ENCODE results near the gene RECQL5. TPM values are rescaled to one million over a fixed set of nuclear protein-coding genes. Genes with fewer than 3 reads are reported as not detected.
A peak's percentile ranks its signal among the peaks of the same experiment; 100 is the strongest.

RECQL5 gene
- total RNA-seq, 1 experiment from 2014 or later: 46.1 TPM

DNA sequence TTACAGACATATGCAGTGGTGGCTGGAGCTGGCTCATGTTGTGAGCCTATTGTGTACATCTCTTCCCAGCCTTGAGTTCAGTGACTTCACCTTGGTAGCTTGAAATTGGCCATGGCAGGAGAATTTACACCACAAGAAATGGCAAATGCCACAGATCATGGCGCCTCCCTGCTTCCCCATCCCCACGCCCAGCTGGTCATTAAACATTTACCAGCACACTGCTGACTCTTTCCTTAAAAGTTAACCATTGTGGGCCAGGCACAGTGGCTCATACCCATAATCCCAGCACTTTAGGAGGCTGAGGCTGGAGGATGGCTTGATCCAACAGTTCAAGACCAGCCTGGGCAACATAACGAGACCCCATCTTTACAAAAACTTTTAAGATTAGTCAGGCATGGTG is 31.7 kb upstream of the RECQL5 start:
- no peaks in the 10 kb centered on the region for H3K27me3 ChIP-seq (ENCODE audit: control insufficient read depth, insufficient read depth, low read length)
- BruUV-seq (replicated peaks): no TSS peak
- DNase-seq (ENCODE audit: low read depth, low spot score): no peak
- intact Hi-C loops (cut with micrococcal nuclease; ENCODE audit: unreplicated experiment): no loop called here
- peaks cover 73% of the 10 kb centered on the region for H3K4me1 ChIP-seq (ENCODE audit: control insufficient read depth, insufficient read depth, low read length)
- H3K36me3 ChIP-seq (ENCODE audit: control insufficient read depth, insufficient read depth, low read length): peaks cover 18% of the 10 kb centered on the region
- H3K4me3 ChIP-seq (ENCODE audit: low read depth in 2 of 2, low read length in 2 of 2): no peak overlapping the region
- in situ Hi-C loops (cut with HindIII; ENCODE audit: low pct_unique_long_range_greater_than_20kb, low sequenced_read_pairs): no loop called here
- ChIA-PET CTCF (no interaction called here), POLR2A (interaction anchor here (0.8 kb wide), 1 partner anchor 23 kb away, joined by 4 read pairs; the partner anchor contains the start of gene ITGB4)
- H3K9me3 ChIP-seq (ENCODE audit: control insufficient read depth, insufficient read depth, low read depth, low read length): no peaks in the 10 kb centered on the region
- no peak for ATAC-seq
- TF ChIP-seq POLR2AphosphoS5 (IDR thresholded peaks at IDR 0.05; ENCODE audit: low read depth, low read length): no peak
- TF ChIP-seq, protein P1, sequence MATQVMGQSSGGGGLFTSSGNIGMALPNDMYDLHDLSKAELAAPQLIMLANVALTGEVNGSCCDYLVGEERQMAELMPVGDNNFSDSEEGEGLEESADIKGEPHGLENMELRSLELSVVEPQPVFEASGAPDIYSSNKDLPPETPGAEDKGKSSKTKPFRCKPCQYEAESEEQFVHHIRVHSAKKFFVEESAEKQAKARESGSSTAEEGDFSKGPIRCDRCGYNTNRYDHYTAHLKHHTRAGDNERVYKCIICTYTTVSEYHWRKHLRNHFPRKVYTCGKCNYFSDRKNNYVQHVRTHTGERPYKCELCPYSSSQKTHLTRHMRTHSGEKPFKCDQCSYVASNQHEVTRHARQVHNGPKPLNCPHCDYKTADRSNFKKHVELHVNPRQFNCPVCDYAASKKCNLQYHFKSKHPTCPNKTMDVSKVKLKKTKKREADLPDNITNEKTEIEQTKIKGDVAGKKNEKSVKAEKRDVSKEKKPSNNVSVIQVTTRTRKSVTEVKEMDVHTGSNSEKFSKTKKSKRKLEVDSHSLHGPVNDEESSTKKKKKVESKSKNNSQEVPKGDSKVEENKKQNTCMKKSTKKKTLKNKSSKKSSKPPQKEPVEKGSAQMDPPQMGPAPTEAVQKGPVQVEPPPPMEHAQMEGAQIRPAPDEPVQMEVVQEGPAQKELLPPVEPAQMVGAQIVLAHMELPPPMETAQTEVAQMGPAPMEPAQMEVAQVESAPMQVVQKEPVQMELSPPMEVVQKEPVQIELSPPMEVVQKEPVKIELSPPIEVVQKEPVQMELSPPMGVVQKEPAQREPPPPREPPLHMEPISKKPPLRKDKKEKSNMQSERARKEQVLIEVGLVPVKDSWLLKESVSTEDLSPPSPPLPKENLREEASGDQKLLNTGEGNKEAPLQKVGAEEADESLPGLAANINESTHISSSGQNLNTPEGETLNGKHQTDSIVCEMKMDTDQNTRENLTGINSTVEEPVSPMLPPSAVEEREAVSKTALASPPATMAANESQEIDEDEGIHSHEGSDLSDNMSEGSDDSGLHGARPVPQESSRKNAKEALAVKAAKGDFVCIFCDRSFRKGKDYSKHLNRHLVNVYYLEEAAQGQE (IDR thresholded peaks at IDR 0.05; ENCODE audit: insufficient read depth in 1 of 2, low read depth in 2 of 2, low read length in 1 of 2): no peak
- TF ChIP-seq, protein P2, sequence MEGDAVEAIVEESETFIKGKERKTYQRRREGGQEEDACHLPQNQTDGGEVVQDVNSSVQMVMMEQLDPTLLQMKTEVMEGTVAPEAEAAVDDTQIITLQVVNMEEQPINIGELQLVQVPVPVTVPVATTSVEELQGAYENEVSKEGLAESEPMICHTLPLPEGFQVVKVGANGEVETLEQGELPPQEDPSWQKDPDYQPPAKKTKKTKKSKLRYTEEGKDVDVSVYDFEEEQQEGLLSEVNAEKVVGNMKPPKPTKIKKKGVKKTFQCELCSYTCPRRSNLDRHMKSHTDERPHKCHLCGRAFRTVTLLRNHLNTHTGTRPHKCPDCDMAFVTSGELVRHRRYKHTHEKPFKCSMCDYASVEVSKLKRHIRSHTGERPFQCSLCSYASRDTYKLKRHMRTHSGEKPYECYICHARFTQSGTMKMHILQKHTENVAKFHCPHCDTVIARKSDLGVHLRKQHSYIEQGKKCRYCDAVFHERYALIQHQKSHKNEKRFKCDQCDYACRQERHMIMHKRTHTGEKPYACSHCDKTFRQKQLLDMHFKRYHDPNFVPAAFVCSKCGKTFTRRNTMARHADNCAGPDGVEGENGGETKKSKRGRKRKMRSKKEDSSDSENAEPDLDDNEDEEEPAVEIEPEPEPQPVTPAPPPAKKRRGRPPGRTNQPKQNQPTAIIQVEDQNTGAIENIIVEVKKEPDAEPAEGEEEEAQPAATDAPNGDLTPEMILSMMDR (IDR thresholded peaks at IDR 0.05): no peak
- no peak for TF ChIP-seq SIN3A (IDR thresholded peaks at IDR 0.05; ENCODE audit: borderline replicate concordance, insufficient read depth, low read depth, low read length)
- TF ChIP-seq TCF7L2 (IDR thresholded peaks at IDR 0.05; ENCODE audit: low read depth, low read length): no peak
- H3K27ac ChIP-seq (ENCODE audit: low read length): peak overlapping the region; percentile 87

DNA sequence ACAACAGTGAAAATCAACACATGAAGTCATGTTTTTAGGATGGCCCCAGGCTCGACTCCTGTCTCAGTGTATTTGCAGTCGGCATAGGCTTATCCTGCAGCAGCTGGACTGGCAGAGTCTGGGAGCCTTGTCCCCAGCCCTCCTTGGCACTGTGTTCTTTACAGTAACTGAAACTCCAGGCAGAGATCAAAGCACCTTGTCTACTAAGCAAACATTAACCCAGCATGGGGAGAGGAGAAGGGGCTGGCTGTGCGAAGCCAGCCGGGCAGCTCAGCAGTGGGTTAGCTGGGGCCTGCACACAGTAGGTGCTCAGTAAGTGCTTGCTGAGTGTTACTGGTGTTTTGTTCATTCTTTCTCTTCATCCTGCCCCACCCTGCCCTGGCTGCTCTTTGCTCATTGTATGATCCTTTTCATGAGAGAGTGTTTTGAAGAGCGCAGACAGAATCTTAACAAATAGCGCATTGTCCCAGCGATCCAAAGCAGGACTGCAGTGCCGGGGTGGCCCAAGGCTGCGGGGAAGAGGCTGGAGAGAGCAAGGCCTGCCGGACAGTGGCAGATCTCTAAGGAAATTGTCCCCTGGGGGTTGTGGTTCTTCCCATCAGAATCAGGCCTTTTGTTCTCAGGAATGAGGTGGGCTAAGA is 30.8 kb upstream of the RECQL5 start:
- Histone ChIP-seq H3K36me3 (ENCODE audit: control insufficient read depth, insufficient read depth, low read length) (peaks cover 12% of the 10 kb centered on the region; the same call in 1 of the 2 replicates), H3K4me1 (ENCODE audit: control insufficient read depth, insufficient read depth, low read length) (peaks cover 82% of the 10 kb centered on the region), H3K27me3 (ENCODE audit: control insufficient read depth, insufficient read depth, low read length) (no peaks in the 10 kb centered on the region), H3K27ac (ENCODE audit: low read length) (peak overlapping the region; percentile 87), H3K9me3 (ENCODE audit: control insufficient read depth, insufficient read depth, low read depth, low read length) (no peaks in the 10 kb centered on the region), H3K4me3 (ENCODE audit: low read depth in 2 of 2, low read length in 2 of 2) (no peak overlapping the region)
- TF ChIP-seq TCF7L2 (IDR thresholded peaks at IDR 0.05; ENCODE audit: low read depth, low read length): peak; percentile 79; the same call in 1 of the 2 replicates
- TF ChIP-seq, protein P2 (IDR thresholded peaks at IDR 0.05): no peak
- TF ChIP-seq, protein P1 (IDR thresholded peaks at IDR 0.05; ENCODE audit: insufficient read depth in 1 of 2, low read depth in 2 of 2, low read length in 1 of 2): no peak
- no peak for TF ChIP-seq SIN3A (IDR thresholded peaks at IDR 0.05; ENCODE audit: borderline replicate concordance, insufficient read depth, low read depth, low read length)
- POLR2A ChIA-PET: interaction anchor here (0.8 kb wide), 1 partner anchor 24 kb away, joined by 4 read pairs; the partner anchor contains the start of gene ITGB4
- CTCF ChIA-PET: no interaction called here
- no peak for ATAC-seq
- intact Hi-C loops (cut with micrococcal nuclease; ENCODE audit: unreplicated experiment) (no loop called here), in situ Hi-C loops (cut with HindIII; ENCODE audit: low pct_unique_long_range_greater_than_20kb, low sequenced_read_pairs) (no loop called here)
- BruUV-seq (replicated peaks): no TSS peak
- no peak for DNase-seq (ENCODE audit: low read depth, low spot score)
